Gastrocnemius medialis (tissue), 4 donors: ENCODE results near the gene GPR27. TPM values are rescaled to one million over a fixed set of nuclear protein-coding genes. Genes with fewer than 3 reads are reported as not detected.

Source experiments
- ATAC-seq, 2 donors: fragments of 150-250 bp; one replicate each; pipeline ENCODE4 v1.9.1; 2016
- DNase-seq, 2 donors: peaks; one replicate each; pipeline ENCODE4 v3.0.0-alpha.2; 2019
- H3K27ac ChIP-seq, 4 donors: fragments of 200-600 bp; sonication (generic); 1 replicate in 1 of 4; 2 replicates in 3 of 4; pipeline ENCODE4 v1.5.1; 2016 to 2018; ENCODE audit warnings: mild to moderate bottlenecking in 2 of 4, moderate library complexity in 1 of 4
- H3K27me3 ChIP-seq, 3 donors: fragments of 200-600 bp; sonication (generic) in 2 of 3; 1 replicate in 1 of 3; 2 replicates in 2 of 3; pipeline versions ENCODE4 v1.5.1 to v1.6.0; 2016 to 2019; ENCODE audit warnings: mild to moderate bottlenecking in 1 of 3, moderate library complexity in 1 of 3
- H3K36me3 ChIP-seq, 2 donors: fragments of 200-600 bp; sonication (generic) in 1 of 2; one replicate each; pipeline ENCODE4 v1.5.1; 2017 to 2018
- H3K4me1 ChIP-seq, 2 donors: fragments of 200-600 bp; sonication (generic) in 1 of 2; one replicate each; pipeline ENCODE4 v1.5.1; 2016 to 2017; ENCODE audit warnings: mild to moderate bottlenecking in 2 of 2
- H3K4me3 ChIP-seq, 4 donors: fragments of 200-600 bp; sonication (generic) in 3 of 4; 1 replicate in 1 of 4; 2 replicates in 3 of 4; pipeline ENCODE4 v1.5.1; 2016 to 2019; ENCODE audit warnings: mild to moderate bottlenecking in 2 of 4
- H3K9me3 ChIP-seq, 3 donors: fragments of 200-600 bp; sonication (generic) in 2 of 3; 1 replicate in 1 of 3; 2 replicates in 2 of 3; pipeline ENCODE4 v1.5.1; 2016 to 2019
- POLR2A ChIP-seq, 2 donors: fragments of 450-650 bp; IDR thresholded peaks; one replicate each; pipeline ENCODE4 v1.6.1; 2017; ENCODE audit warnings: antibody characterized with exemption in 2 of 2, mild to moderate bottlenecking in 2 of 2, moderate library complexity in 2 of 2
- in situ Hi-C, 4 donors: fragments of 200-750 bp; cut with MboI; loops; one replicate each; pipeline versions ENCODE4 v1.15.0 to v1.8.0; 2017; ENCODE audit warnings: low sequenced_read_pairs in 4 of 4
- intact Hi-C: fragments of 100-400 bp; cut with DNase I; formaldehyde crosslinking; loops from one replicate; pipeline ENCODE4 v1.15.1; 2023; ENCODE audit warnings: low total_unique reads
- total RNA-seq, 4 donors: library from RNA; depleted of rRNA; stranded (reverse); fragments of >200 nt; gene quantifications; one replicate each; pipeline versions ENCODE4 v1.1.0 to v1.2.3, GENCODE V29; 2016
- TF ChIP-seq, protein P1 (sequence below), 5 experiments: fragments of 450-650 bp in 3 of 5; fragments of 200-600 bp in 2 of 5; sonication (generic) in 2 of 5; IDR thresholded peaks in 4 of 5; conservative IDR thresholded peaks in 1 of 5; 1 replicate in 4 of 5; 2 replicates in 1 of 5; pipeline ENCODE4 v1.5.1; 2016 to 2019; ENCODE audit warnings: antibody characterized with exemption in 5 of 5, mild to moderate bottlenecking in 3 of 5, moderate library complexity in 3 of 5

Gene GPR27
- total RNA-seq, 4 donors from 2014 or later, result 0.20 to 0.69 (median 0.39) TPM; not detected in 1

DNA sequence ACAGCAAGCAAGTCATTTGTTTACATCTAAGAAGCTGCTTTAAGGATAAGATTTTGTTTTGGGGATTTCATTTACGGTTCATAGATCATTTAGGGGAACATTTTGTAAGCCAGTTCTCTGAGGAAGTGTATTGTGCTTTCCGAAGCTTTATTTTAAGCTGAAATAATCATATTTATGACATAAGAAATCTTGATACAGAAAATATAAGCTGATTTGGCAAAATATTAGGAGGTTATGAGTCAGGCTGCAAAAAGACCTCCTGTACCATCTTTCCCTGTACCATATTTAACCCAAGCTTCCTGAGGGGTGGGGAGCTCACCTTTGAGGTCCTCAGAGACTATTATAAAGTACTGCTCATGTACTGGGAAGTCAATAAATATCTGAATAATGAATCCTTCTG, 20.3 kb upstream of the GPR27 start:
- no peak for ATAC-seq
- intact Hi-C loops, result no loop called here
- in situ Hi-C loops, result loop anchor here in 2 of 4 donors (25.0 kb wide), 2 partner anchors 1079 to 1354 kb away; no protein-coding TSS in a partner anchor

DNA sequence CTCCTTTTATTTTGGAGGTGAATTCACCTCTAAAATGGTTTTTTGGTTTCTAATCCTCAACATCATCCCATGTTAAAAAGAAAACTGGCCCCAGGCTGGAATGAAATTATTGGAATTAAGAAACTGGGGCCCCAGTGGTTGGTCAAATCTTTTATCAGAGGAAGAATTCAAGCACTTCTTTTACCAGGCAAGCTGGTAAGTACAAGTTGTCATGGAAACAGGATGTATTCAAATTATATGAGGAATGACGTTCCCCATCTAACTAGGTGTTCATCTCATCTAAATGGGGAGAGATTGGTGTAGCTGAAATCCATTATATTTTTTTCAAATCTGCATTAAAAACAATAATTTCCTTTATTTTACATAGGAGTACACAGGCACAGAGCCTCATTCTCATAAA, 18.8 kb upstream of the GPR27 start:
- DNase-seq (no peak), ATAC-seq (no peak)
- H3K4me1 ChIP-seq, result no peaks in the 10 kb centered on the region
- TF ChIP-seq, protein P1, sequence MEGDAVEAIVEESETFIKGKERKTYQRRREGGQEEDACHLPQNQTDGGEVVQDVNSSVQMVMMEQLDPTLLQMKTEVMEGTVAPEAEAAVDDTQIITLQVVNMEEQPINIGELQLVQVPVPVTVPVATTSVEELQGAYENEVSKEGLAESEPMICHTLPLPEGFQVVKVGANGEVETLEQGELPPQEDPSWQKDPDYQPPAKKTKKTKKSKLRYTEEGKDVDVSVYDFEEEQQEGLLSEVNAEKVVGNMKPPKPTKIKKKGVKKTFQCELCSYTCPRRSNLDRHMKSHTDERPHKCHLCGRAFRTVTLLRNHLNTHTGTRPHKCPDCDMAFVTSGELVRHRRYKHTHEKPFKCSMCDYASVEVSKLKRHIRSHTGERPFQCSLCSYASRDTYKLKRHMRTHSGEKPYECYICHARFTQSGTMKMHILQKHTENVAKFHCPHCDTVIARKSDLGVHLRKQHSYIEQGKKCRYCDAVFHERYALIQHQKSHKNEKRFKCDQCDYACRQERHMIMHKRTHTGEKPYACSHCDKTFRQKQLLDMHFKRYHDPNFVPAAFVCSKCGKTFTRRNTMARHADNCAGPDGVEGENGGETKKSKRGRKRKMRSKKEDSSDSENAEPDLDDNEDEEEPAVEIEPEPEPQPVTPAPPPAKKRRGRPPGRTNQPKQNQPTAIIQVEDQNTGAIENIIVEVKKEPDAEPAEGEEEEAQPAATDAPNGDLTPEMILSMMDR (IDR thresholded peaks at IDR 0.05 in 4 of 5, conservative IDR thresholded peaks at IDR 0.05 in 1 of 5), result no peak
- TF ChIP-seq POLR2A (IDR thresholded peaks at IDR 0.05), result no peak
- intact Hi-C loops, result no loop called here
- H3K27me3 ChIP-seq, result no peaks in the 10 kb centered on the region
- H3K9me3 ChIP-seq, result no peaks in the 10 kb centered on the region
- no peaks in the 10 kb centered on the region for H3K36me3 ChIP-seq
- H3K4me3 ChIP-seq, result no peak overlapping the region
- in situ Hi-C loops, result loop anchor here in 2 of 4 donors (25.0 kb wide), 2 partner anchors 1077 to 1352 kb away; no protein-coding TSS in a partner anchor
- H3K27ac ChIP-seq, result no peak overlapping the region

More for the DNA sequence above, 20.3 kb upstream of the GPR27 start:
- H3K27me3 ChIP-seq, result no peaks in the 10 kb centered on the region
- DNase-seq, result no peak
- H3K36me3 ChIP-seq, result no peaks in the 10 kb centered on the region
- H3K4me1 ChIP-seq, result no peaks in the 10 kb centered on the region
- TF ChIP-seq POLR2A (IDR thresholded peaks at IDR 0.05), result no peak
- TF ChIP-seq, protein P1 (IDR thresholded peaks at IDR 0.05 in 4 of 5, conservative IDR thresholded peaks at IDR 0.05 in 1 of 5), result no peak
- no peak overlapping the region for H3K4me3 ChIP-seq
- no peaks in the 10 kb centered on the region for H3K9me3 ChIP-seq
- no peak overlapping the region for H3K27ac ChIP-seq

DNA sequence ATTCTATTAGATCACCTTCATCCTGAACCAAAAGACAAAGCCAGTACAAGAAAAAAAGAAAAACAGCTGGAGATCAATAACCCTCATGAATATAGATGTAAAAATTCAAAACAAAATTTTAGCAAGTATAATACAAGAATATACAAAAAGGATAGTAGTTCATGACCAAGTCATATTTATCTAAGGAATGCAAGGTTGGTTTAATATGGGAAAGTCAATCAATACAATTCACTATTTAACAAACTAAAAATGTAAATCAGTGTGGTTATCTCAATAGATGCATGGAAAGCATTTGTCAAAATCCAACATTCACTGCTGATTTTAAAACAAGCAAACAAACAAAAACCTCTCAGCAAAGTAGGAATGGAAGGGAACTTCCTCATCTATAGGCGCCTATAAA, 11.0 kb upstream of the GPR27 start:
- no peak overlapping the region for H3K27ac ChIP-seq
- in situ Hi-C loops (loop anchor here in 2 of 4 donors (25.0 kb wide), 2 partner anchors 1070 to 1345 kb away; no protein-coding TSS in a partner anchor), intact Hi-C loops (no loop called here)
- no peak overlapping the region for H3K4me3 ChIP-seq
- H3K27me3 ChIP-seq, result no peaks in the 10 kb centered on the region
- peaks cover 0 to 14% (median 3%) of the 10 kb centered on the region in 3 donors for H3K9me3 ChIP-seq
- H3K4me1 ChIP-seq, result no peaks in the 10 kb centered on the region
- no peak for TF ChIP-seq POLR2A (IDR thresholded peaks at IDR 0.05)
- TF ChIP-seq, protein P1 (IDR thresholded peaks at IDR 0.05 in 4 of 5, conservative IDR thresholded peaks at IDR 0.05 in 1 of 5), result no peak
- no peaks in the 10 kb centered on the region for H3K36me3 ChIP-seq
- no peak for DNase-seq
- ATAC-seq, result no peak

DNA sequence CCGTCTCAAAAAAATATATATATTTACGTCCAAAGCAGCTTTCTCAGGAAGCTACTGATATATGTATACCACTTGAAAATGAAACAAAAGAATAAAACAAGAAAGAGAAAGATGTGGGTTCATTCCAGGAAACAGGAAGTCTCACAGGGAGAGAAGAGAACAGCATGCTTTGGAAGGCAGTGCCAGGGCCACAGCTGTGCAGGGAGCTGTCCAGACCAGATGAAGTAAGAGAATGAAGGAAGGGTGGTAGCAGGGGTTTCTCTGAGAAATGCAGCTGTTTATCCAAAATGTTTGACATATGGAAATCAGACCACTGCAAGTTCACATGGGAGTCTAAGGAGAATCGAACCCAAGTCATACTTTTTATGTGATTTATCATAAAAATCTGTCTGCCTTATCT, 8.9 kb upstream of the GPR27 start:
- no peak for ATAC-seq
- Histone ChIP-seq H3K27ac (no peak overlapping the region), H3K9me3 (peaks cover 0 to 14% (median 3%) of the 10 kb centered on the region in 3 donors), H3K4me3 (no peak overlapping the region), H3K27me3 (no peaks in the 10 kb centered on the region), H3K4me1 (no peaks in the 10 kb centered on the region), H3K36me3 (no peaks in the 10 kb centered on the region)
- no peak for TF ChIP-seq POLR2A (IDR thresholded peaks at IDR 0.05)
- TF ChIP-seq, protein P1 (IDR thresholded peaks at IDR 0.05 in 4 of 5, conservative IDR thresholded peaks at IDR 0.05 in 1 of 5), result no peak
- DNase-seq, result no peak
- intact Hi-C loops (no loop called here), in situ Hi-C loops (loop anchor here in 2 of 4 donors (25.0 kb wide), 2 partner anchors 1068 to 1343 kb away; no protein-coding TSS in a partner anchor)

DNA sequence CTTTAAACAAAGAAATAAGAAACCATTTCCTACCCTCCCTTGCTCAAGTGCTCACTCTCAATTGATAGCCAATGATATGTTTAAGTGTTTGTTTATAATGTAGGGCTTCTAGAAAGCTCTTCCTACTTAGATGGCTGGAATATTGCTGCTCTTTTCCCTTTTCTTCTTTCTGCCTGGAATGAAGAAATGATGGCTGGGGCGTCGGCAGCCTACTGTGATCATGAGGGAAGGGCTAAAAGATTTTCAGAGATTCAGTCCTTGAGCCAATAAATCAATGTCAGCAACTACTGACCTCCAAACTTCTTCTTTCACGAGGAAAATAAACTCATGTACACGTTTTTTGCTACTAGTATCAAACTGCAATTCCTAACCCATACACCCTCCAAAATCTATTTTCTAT, 2.1 kb upstream of the GPR27 start:
- Histone ChIP-seq H3K36me3 (no peaks in the 10 kb centered on the region), H3K4me1 (no peaks in the 10 kb centered on the region), H3K9me3 (no peaks in the 10 kb centered on the region), H3K27ac (no peak overlapping the region), H3K4me3 (no peak overlapping the region), H3K27me3 (peaks cover 8 to 24% (median 11%) of the 10 kb centered on the region in 3 donors)
- TF ChIP-seq POLR2A (IDR thresholded peaks at IDR 0.05), result no peak
- TF ChIP-seq, protein P1 (IDR thresholded peaks at IDR 0.05 in 4 of 5, conservative IDR thresholded peaks at IDR 0.05 in 1 of 5), result no peak
- in situ Hi-C loops (no loop called here), intact Hi-C loops (no loop called here)
- DNase-seq (no peak), ATAC-seq (no peak)
